Dermis microvascular lymphatic vessel endothelial cell (primary cell): ENCODE measurements around the gene ZNF747. TPM values are rescaled to one million over a fixed set of nuclear protein-coding genes. Genes with fewer than 3 reads are reported as not detected.
A peak's percentile ranks its signal among the peaks of the same experiment; 100 is the strongest.
"Not testable (repeated sequence)": the region's sequence is repeated elsewhere in the genome, so short reads cannot be mapped to it uniquely, and the experiment has no call there.

Experiments used
- DNase-seq, 2 donors: peaks; one replicate each; pipeline versions ENCODE4 v3.0.0 to v3.0.0-alpha.2; 2010; ENCODE audit warnings: low read depth in 2 of 2
- total RNA-seq: library from RNA; depleted of rRNA; stranded (reverse); fragments of >200 nt; gene quantifications from 2 replicates; pipeline ENCODE4 v1.2.1, GENCODE V29; 2014

The ZNF747 gene
- total RNA-seq, 1 donor from 2014 or later = 5.8 TPM

DNA sequence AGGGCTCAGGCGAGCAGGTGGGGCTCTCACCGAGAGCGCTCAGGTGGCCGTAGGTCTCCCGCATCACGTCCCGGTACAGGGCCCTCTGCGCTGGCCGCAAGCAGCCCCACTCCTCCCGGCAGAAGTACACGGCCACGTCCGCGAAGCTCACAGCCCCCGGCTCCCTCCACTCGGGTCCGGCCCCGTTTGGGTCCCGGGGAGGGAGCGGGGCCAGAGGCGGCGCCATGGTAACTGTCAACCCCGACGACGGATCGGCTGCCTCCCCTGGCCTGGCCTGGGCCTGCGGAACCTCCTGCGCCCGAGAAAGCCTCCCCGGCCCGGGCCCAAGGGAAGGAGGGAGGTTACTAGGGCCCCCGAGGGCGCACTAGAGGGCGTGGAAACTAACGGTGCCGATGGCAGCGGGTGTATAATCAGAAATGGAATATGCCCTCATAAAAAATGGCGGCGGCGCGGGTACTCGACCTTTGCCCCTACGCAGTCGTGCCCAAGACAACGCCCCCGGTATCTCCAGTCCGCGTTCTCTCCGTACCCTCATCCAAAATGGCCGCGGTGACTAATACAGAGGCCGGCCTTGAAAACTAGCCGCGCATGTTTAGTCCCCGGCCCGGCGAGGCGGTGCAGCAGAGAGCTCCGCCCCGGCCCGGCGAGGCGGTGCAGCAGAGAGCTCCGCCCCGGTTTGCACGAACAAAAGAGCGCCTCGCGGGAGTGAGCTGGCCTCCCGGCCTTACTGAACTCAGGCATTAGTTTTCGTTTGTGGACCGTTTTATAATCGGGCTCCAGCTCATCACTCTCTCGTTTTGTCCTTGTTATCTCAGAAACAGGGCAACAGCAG lies 23.5 kb upstream of the ZNF747 start, which contains the start of gene ZNF764:
Gene ZNF764 (minus strand): TSS at position 418 of the 832 bp plus-strand sequence. CDS start 192 bp downstream, at position 226.
- DNase-seq = peak; percentile 94 to 98

DNA sequence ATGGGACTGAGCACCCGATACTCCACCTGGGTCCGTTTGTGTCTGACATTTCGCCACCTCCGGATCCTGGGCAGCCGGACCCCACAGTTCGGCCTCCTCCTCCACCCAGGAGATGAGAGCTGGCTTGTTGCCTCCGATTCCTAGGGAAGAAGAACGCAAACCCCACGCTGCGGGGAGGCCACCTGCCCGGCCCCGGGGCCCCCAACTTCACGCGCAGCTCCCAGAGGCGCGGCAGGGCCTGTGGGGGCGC lies 23.0 kb upstream of the ZNF747 start:
- no peak for DNase-seq

DNA sequence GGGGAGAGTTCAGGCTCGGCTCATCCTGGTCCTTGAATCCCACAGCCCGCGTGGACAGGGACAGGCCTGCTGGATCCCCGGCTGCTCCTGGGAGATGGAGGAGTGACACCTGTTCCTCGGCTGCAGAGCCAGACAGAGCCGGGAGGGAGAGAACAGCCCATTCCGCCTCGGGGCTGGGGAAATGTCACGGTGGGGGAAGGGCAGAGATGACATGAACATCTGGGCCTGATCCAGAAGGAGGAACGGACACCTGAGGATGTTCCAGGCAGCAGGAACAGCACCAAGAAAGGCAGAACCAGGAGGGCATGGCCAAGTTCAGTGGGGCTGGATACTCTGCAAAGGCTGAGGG lies 21.4 kb upstream of the ZNF747 start:
- no peak for DNase-seq

DNA sequence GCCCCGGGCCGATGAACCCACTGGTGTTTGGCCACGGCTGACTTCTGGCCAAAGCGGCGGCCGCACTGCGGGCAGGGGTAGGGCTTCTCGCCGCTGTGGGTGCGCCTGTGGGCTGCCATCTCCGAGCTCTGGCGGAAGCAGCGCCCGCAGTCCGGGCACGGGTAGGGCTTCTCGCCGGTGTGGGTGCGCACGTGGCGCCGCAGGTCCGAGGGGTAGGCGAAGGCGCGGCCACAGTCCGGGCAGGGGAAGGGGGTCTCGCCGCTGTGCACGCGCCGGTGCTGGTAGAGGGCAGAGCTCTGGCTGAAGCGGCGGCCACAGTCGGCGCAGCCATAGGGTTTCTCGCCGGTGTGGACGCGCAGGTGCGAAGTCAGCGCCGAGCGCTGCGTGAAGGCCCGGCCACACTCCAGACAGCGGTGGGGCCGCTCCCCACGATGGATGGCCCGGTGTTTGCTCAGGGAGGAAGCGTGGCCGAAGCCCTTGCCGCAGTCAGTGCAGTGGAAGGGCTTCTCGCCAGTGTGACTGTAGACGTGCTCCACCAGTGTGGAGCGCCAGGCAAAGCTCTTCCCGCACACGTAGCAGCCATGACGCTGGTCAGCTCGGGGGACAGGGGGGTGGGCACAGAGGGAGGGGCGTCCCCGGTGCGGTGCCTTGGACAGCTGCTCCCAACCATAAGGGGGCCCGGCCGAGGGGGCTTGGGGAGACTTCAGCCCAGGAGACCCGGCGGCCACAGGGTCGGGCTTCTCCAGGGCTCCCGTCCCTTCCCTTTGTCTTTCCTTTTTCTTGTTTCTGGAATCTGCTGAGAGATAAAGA lies 20.9 kb upstream of the ZNF747 start:
- DNase-seq = no peak

DNA sequence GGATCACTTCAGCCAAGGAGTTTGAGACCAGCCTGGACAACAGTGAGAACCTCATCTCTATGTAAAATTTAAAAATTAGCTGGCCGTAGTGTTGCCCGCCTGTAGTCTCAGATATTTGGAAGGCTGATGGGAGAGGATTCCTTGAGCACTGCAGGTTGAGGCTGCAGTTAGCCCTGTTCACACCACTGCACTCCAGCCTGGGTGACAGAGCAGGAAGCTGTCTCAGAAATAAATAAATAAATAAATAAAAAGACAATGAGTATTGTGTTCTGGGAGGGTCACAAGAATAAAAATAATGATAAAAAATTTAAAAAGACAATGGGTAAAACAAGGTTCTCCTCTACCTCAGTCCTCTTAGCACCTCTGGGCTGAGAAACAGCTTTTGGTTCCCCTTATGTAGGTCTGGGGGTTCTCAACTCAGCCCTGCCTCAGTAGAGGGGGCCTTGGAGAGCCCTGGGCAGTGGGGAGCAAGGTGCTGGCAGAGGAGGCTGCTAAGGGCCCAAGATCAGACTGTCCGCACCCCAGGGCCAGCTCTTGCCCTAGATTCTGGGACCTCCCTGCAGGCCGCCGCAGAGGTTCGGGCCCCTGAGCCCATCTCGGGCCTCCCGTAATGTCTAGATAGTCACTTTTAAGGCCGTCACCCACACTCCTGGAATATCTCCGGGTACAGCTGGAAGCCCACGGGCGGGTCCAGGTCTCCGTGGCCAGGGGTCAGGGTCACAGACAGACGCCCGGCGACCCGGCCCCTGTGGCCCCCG lies 20.1 kb upstream of the ZNF747 start:
- DNase-seq = no peak

DNA sequence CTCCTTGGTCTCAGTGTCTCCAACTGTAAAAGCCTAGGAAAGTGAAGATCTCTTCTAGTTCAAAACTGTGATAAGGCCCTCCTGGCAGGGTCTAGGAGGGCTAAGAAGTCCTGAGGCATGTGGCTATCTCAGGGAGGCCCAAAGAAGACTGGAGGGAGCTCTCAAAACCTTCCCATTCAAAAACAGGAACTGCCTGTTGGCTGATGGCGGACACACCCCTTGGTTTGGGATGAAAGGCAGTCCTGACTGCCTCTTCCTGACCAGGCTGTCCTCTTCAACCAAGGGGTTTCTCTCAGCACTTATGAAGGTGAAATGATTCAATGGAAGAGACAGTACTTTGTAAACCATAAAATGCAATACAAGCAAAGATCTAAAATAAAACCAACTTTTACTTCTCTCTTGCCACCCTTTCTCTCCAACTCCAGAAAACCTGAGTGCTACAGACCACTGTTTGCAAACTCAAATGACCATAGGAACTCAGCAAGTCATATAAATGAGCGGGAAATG lies 18.8 kb upstream of the ZNF747 start:
- DNase-seq = no peak

DNA sequence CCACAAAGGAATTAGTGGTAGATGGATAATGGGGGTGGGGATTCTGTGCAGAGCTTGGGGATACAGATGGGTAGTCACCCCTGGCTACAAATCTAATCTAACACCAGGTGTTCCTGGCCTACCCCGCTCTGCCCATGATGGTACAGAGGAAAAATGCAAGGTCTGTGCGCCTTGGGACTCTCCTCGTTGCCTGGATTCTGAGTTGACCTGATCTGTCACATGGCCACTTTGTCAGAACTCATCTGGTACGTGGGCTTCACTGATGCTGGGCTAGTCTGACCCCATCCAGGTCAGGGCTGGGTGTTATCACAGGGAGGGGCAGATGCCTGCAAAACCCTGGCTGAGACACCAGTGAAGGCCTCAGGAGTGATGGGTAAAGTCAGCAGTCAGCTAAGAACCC lies 18.3 kb upstream of the ZNF747 start:
- no peak for DNase-seq

DNA sequence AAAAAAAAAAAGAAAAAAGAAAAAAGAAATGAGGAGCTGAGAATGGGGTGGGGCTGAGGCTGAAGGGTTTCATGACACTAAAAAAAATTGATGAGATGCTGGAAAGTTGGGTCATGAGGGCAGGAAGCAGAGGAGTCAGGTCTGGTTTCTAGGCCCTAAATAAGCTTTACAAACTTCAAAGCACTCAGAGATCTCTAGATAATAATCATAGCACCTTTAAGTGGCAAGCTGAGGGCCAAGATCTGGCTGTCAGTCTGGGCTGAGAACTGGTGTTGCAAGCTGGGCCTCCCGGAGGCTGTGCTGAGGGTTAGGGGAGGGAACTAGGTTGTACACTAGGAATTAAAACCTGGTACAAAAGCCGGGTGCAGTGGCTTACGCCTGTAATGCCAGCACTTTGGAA lies 17.1 kb upstream of the ZNF747 start:
- DNase-seq = no peak

DNA sequence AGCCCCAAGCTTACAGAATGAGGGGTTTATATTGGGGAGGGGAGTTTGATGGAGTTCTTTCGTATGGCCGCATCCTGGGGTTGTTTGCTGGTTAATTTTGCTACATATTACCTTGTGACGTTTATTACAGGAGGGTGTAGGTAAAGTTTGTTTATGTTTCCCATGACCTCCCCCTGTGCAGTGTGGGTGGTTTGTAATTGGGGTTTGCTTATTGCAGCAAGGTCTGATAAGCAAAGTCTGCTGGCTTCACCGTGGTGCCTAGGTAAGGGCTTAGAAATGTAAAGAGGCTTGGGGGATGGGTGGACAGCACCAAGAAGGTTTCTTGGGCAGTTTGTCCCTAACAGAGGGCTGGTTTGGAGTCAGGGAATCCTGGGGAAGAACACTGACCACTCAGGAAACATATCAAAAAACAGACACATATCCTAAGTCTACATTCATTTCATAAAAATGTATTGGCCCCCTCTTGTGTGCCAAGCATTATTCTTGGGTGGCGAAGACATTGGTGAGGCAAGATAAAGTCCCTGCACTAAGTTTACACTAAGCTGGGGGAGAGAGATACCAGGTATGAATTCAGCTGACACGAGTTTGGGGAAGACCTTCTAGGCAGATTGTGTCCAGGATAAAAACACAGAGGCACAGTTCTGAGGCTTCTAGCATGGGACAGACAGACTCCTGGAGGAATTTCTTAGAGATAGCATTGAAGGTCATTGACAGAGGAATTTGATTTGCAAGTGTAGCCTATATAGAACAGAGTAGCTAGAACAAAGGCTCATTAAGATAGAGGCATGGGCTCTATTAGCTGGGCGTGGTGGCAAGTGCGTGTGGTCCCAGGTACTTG lies 14.0 kb upstream of the ZNF747 start:
- DNase-seq = no peak

DNA sequence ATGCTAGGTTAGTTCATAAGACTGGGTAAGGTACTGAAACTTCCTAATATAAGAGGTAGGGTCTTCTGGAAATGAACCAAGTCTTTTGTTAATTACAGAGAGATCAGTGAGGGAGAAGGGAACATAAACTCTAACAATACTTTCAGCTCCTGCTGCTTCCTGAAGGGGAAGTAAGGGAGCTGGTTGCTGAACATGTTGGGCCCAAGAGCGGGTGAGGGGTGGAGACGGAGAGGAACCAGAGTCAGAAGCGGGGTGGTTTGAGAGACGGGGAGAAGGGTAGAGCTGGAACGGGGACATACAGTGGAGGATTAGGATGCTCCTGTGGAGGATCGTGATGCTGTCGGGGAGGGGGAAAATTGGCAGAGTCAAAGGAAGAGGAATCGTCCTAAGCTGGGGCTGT lies 11.5 kb upstream of the ZNF747 start:
- no peak for DNase-seq

DNA sequence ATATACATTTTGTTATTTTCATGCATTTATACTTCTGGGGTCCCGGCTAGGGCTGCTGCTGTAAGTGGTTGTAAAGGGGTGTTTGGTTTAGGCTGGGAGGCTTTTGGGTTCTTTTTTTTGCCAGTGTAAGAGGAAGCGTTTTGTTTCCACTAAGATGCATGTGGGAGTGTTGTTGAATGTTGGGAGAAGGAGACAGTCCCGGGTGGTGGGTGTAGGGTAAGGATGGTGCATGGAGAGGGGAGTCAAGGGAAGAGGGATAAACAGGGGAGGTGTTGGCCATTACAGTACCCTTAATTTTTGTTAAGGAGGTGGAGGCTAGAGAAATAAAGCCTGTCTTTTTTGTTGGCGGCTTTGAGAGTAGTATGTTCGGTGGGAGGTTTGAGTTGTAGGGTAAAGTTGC lies 8.4 kb upstream of the ZNF747 start:
- DNase-seq = no peak

DNA sequence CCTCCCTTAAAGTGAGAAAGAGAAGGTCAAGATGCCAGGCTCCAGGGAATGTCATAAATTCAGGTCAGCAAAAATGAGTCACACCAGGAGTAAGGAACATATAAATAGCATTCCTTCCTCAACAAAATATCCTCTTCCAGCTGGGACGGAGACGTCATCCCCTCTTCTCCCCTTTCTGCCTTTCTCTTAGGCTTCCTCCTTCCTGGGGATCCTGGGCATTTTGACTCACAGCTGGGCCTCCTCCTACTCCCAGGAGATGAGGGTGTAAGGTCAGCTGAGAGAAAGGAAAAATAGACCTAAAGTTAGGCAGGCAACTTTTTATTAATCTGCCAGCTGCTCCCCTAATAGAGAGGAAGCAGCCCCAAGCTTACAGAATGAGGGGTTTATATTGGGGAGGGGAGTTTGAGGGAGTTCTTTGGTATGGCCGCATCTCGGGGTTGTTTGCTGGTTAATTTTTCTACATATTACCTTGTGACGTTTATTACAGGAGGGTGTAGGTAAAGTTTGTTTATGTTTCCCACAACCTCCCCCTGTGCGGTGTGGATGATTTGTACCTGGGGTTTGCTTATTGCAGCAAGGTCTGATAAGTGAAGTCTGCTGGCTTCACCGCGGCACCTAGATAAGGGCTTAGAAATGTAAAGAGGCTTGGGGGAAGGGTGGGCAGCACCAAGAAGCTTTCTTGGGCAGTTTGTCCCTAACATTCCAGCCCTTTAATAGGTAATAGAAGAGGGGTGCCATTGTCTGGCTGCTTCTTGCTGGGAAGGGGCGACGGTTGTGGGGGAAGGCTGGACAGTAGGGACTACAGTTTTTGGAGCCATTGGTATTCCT lies 7.1 kb upstream of the ZNF747 start:
- DNase-seq = peak in 1 of 2 donors; percentile 44

DNA sequence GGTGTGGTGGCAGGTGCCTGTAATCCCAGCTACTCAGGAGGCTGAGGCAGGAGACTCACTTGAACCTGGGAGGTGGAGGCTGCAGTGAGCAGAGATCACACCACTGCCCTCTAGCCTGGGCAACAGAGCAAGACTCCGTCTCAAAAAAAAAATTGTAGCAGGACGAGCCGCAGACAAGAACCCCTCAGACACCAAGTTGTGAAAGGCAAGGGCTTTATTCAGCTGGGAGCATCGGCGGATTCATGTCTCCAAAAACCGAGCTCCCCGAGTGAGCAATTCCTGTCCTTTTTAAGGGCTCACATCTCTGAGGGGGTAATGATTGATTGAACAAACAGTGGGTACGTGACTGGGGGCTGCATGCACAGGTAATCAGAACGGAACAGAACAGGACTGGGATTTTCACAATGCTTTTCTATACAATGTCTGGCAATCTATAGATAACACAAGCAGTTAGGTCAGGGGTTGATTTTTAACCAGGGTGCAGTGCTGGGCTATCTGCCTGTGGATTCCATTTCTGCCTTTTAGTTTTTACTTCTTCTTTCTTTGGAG lies 6.3 kb upstream of the ZNF747 start:
- DNase-seq = not testable (repeated sequence)

DNA sequence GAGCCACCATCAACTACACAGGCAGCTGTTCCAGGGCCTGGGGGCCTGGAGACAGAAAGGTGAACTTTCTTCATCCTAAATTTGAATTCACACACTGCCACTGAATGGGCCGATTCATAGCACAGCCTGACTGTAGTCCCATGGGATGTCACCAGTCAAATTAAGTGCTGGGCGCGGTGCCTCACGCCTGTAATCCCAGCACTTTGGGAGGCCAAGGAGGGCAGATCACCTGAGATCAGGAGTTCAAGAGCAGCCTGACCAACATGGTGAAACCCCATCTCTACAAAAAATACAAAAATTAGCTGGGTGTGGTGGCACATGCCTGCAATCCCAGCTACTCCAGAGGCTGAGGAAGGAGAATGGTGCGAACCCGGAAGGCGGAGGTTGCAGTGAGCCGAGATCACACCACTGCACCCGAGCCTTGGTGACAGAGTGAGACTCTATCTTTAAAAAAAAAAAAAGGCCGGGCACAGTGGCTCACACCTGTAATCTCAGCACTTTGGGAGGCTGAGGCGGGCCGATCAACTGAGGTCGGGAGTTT lies 5.4 kb upstream of the ZNF747 start:
- DNase-seq = not testable (repeated sequence)

DNA sequence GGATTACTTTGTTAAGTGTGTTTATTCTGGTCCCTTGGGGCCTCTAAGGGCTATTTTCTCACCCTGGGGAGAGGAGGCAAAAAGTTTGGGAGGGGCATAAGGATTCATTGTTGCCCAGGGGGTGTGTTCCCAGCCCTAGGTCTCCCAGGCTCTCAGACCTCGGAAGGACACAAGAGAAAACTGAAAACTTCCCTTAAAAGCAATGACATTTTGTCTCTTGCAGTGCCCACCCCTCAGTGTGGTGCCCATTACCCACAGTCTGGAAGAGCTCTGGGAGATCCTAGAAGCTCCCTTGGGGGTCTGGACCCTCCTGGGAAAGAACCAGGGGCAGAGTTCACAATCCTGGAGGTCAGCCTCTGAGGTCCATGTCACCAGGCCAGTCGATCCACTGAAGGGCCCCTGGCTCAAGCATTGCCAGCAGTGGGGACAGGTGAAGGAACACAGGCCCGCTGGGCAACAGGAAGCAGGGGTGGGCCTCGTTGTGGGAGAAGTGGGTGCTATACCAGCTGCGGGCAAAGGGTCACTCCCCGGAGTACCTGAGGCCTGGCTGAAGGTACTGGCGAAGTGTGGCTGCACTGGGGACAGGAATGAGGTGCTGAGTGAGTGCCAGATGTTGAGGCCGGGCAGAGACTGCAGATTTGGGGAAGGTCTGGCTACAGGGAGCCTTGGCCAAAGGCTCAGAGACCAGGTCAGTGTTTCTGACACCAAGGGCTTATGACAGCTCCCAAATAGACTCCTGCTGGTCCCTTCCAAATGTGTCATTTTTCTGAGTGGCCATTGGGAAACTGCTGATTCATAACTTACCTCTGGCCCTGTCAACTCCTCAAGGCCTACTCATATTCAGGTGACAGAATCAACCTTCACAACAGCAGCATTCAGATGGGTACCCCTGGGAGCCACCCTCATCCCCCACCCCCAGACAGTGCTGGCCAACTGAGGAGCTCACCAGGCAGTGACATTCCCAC lies 4.6 kb upstream of the ZNF747 start:
- no peak for DNase-seq

DNA sequence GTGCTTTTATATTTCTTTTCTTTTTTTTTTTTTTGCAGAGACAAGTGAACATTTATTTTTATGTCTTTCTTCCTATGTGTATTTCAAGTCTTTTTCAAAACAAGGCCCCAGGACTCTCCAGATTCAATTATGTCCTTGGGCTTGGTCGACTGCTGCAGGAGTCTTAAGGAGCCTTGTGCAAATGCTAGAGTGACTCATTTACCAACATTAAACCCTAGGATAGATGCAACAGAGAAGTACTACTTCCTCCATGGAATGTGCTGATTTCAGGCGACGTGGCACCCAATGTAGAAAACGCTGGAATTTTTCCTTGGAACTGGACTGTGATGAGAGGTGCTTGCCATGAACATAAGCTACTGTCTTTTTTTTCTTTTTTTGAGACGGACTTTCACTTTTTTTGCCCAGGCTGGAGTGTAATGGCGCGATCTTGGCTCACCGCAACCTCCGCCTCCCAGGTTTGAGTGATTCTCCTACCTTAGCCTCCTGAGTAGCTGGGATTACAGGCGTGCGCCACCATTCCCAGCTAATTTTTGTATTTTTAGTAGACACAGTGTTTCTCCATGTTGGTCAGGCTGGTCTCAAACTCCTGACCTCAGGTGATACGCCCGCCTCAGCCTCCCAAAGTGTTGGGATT lies 1.9 kb upstream of the ZNF747 start:
- not testable (repeated sequence) for DNase-seq

DNA sequence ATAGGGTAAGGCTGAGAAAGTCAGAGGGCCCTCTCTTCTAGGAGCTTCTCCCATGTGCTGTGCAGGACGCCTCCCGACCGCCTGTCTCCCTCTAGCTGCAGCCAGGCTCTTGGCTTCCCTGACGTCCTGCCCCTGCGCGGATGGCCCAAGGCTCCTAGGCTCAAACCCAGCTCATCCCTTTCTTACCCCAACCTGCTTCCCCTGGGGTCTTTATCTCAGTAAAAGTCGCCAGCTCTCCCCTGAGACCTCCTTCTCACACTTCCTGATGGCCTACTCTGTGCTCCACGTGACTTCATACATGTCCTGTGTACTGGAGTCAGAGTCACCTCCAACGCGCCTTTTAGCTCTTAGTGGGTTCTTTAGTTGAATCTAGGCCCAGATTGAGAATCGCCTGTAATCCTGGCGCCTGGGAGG lies 1.1 kb upstream of the ZNF747 start:
- peak in 1 of 2 donors; percentile 77 for DNase-seq
